Measurements from ENCODE around the gene GABRB2.
"Not testable (repeated sequence)": the region's sequence is repeated elsewhere in the genome, so short reads cannot be mapped to it uniquely, and the experiment has no call there.

Gene GABRB2

DNA sequence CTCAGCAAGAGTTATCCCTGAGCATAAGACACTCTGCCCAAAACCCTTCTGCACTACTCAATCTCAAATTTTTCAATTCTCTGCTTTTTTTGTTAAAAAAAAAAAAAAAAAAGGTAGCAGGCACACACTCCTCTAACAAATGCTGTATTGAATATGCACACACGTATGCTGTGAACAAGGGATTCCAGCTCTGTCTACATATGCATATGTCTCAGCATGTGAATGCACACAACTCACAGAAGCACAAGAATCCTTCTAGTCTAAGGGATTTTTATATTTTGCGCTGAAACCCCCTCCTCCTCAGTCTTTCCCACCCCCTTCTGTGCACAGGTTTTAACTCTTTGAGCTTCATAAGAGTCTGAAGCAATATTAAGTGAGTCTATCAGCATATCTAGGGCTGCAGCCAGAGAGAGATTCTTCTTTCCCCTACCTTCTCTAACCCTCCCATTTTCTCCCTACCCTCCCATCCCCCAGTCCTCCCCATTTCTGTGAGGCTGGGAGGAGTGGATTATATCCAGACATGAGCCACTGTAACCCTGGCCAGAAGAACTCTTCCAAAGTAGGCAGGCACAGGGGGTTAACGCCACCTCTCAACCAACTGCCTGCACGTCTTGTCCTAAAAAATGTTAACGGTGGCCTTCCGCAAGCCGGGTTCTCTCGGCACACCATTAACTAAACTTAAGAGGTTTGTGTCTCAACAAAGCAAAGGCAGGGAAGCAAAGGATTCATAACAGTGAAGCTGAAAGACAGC is 1.0 kb downstream of the GABRB2 start:
- peaks cover 57% of the 10 kb centered on the region for H3K27me3 ChIP-seq (replicated peaks; ENCODE audit: control insufficient read depth, insufficient read depth, low read length)
- H3K9ac ChIP-seq (ENCODE audit: low read length) = no peak overlapping the region
- H3K36me3 ChIP-seq (ENCODE audit: control insufficient read depth, insufficient read depth, low read length, severe bottlenecking) = no peaks in the 10 kb centered on the region
- H3K9me3 ChIP-seq (ENCODE audit: control insufficient read depth, low read length) = no peaks in the 10 kb centered on the region
- no peak for DNase-seq (ENCODE audit: low read depth)
- H3K4me1 ChIP-seq (ENCODE audit: control insufficient read depth, insufficient read depth, low read length) = peaks cover 4% of the 10 kb centered on the region
- H3K4me3 ChIP-seq (ENCODE audit: low read length) = no peak overlapping the region

DNA sequence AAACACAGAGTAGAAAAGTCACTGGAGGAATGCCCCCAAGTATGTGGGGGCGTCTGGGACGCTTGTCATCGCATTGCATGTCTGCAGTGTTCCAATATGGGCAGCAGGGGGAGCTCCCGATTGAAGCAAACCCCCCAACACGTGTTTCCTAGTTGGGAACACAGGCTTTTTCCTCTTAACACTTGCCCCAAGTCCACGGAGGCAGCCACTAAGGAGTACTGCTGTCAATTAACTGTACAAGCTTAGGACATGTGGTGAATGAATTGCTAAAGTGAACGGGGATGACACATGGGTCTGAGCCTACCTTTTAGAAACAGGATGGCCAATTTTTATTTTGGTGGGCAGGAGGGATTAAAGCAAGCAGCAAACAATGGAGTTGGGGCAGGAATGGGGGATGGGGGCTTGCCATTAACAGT is 2.2 kb downstream of the GABRB2 start:
- H3K9me3 ChIP-seq (ENCODE audit: control insufficient read depth, low read length) = no peaks in the 10 kb centered on the region
- no peaks in the 10 kb centered on the region for H3K36me3 ChIP-seq (ENCODE audit: control insufficient read depth, insufficient read depth, low read length, severe bottlenecking)
- no peak overlapping the region for H3K9ac ChIP-seq (ENCODE audit: low read length)
- no peak overlapping the region for H3K4me3 ChIP-seq (ENCODE audit: low read length)
- peaks cover 4% of the 10 kb centered on the region for H3K4me1 ChIP-seq (ENCODE audit: control insufficient read depth, insufficient read depth, low read length)
- DNase-seq (ENCODE audit: low read depth) = peak; percentile 58
- peaks cover 57% of the 10 kb centered on the region for H3K27me3 ChIP-seq (replicated peaks; ENCODE audit: control insufficient read depth, insufficient read depth, low read length)

DNA sequence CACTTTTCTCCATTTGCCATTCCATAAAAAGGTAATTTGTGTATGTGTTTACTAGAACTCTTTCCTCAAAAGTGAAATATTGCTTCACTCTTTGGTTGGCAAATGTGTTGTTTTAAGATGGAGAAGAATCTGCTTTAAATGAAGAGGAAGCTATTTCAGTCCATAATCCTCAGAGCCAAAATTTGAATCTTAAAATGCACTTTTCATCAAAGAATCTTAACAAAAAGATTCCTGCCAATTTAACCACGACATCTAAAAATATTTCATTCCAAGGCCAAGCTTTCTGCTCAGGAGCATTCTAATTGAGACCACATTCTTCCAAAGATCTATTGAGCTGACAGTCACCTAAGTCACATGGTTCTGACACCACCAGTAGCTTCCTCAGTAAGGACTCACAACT is 7.5 kb downstream of the GABRB2 start:
- Histone ChIP-seq H3K9me3 (ENCODE audit: control insufficient read depth, low read length) (no peaks in the 10 kb centered on the region), H3K4me3 (ENCODE audit: low read length) (no peak overlapping the region), H3K9ac (ENCODE audit: low read length) (no peak overlapping the region), H3K27me3 (replicated peaks; ENCODE audit: control insufficient read depth, insufficient read depth, low read length) (peaks cover 16% of the 10 kb centered on the region), H3K36me3 (ENCODE audit: control insufficient read depth, insufficient read depth, low read length, severe bottlenecking) (no peaks in the 10 kb centered on the region), H3K4me1 (ENCODE audit: control insufficient read depth, insufficient read depth, low read length) (no peaks in the 10 kb centered on the region)
- no peak for DNase-seq (ENCODE audit: low read depth)

DNA sequence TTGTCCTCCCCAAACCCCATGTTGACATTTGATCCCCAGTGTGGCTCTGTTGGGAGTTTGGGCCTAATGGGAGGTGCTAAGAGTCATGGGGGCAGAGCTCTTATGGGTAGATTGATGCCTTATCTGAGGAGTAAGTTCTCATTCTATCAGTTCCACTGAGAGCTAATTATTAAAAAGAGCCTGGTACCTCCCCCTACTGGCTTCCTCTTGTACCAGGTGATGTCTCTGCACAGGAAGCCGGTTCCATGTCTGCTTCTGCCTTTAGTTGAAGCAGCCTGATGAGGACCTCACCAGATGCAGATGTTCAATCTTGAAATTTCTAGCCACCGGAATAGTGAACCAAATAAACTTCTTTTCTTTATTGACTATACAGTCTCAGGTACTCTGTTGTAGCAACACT is 10.8 kb downstream of the GABRB2 start:
- no peak overlapping the region for H3K9ac ChIP-seq (ENCODE audit: low read length)

DNA sequence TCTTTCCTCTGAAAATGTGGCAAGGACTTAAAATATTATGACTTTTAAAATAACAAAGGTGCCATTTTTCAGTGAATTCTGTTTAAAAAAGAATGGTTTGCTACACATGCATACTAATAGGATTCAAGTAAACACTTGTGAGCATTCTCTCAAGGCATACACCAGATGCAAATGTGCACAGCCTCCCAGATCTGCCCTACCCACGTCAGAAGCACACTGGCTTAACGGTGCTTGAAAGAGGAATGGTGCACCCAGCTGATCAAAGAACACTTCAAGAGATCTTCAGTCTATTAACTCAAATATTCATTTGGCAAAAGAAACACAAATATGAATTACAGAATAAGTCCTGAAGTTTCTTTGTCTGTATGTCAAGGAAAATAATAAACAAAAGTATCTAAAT is 15.8 kb downstream of the GABRB2 start:
- no peak for DNase-seq (ENCODE audit: low read depth)

More for the DNA sequence above, 10.8 kb downstream of the GABRB2 start:
- no peak for DNase-seq (ENCODE audit: low read depth)
- Histone ChIP-seq H3K36me3 (ENCODE audit: control insufficient read depth, insufficient read depth, low read length, severe bottlenecking) (no peaks in the 10 kb centered on the region), H3K27me3 (replicated peaks; ENCODE audit: control insufficient read depth, insufficient read depth, low read length) (peaks cover 3% of the 10 kb centered on the region), H3K9me3 (ENCODE audit: control insufficient read depth, low read length) (no peaks in the 10 kb centered on the region), H3K4me3 (ENCODE audit: low read length) (no peak overlapping the region), H3K4me1 (ENCODE audit: control insufficient read depth, insufficient read depth, low read length) (no peaks in the 10 kb centered on the region)

DNA sequence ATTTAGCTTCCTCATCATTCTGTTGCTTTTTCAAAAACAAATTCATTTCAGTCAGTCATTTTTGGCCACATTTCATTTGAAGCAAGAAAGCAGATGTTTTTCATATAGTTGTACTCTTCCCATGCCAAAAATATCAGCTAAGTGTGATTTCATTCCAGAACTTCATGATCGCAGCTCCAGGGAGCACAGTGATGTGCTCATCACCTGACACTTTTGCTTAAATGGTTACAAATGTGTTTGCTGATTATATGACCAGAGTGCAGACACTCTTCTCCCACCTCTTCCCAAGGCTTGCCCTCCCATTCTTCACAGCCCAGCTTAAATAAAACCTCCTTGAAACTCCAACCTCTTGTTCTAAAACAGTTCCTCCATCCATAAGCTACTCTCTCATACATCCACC is 32.6 kb downstream of the GABRB2 start:
- H3K36me3 ChIP-seq (ENCODE audit: control insufficient read depth, insufficient read depth, low read length, severe bottlenecking) = no peaks in the 10 kb centered on the region
- H3K9ac ChIP-seq (ENCODE audit: low read length) = no peak overlapping the region
- no peaks in the 10 kb centered on the region for H3K4me1 ChIP-seq (ENCODE audit: control insufficient read depth, insufficient read depth, low read length)
- DNase-seq (ENCODE audit: low read depth) = no peak
- H3K4me3 ChIP-seq (ENCODE audit: low read length) = no peak overlapping the region
- H3K9me3 ChIP-seq (ENCODE audit: control insufficient read depth, low read length) = no peaks in the 10 kb centered on the region
- no peaks in the 10 kb centered on the region for H3K27me3 ChIP-seq (replicated peaks; ENCODE audit: control insufficient read depth, insufficient read depth, low read length)

More for the DNA sequence above, 15.8 kb downstream of the GABRB2 start:
- Histone ChIP-seq H3K4me1 (ENCODE audit: control insufficient read depth, insufficient read depth, low read length) (no peaks in the 10 kb centered on the region), H3K27me3 (replicated peaks; ENCODE audit: control insufficient read depth, insufficient read depth, low read length) (no peaks in the 10 kb centered on the region), H3K9me3 (ENCODE audit: control insufficient read depth, low read length) (no peaks in the 10 kb centered on the region), H3K9ac (ENCODE audit: low read length) (no peak overlapping the region), H3K4me3 (ENCODE audit: low read length) (no peak overlapping the region), H3K36me3 (ENCODE audit: control insufficient read depth, insufficient read depth, low read length, severe bottlenecking) (no peaks in the 10 kb centered on the region)

DNA sequence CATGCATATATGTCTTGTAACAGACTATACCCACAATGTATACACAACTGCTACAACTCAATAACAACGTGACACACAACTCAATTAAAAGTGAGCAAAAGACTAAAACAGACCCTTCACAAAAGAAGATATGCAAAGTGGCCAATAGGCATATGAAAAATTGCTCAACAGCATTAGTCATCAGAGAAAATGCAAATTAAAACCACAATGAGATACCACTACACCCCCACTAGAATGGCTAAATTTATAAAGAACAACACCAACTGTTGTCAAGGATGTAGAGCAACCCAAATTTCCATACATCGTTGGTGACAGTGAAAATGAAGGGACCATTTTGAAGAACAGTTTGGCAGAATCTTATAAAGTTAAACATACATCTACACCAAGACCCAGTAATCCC is 38.9 kb downstream of the GABRB2 start:
- no peaks in the 10 kb centered on the region for H3K4me1 ChIP-seq (ENCODE audit: control insufficient read depth, insufficient read depth, low read length)
- no peaks in the 10 kb centered on the region for H3K27me3 ChIP-seq (replicated peaks; ENCODE audit: control insufficient read depth, insufficient read depth, low read length)
- H3K9ac ChIP-seq (ENCODE audit: low read length) = no peak overlapping the region
- H3K36me3 ChIP-seq (ENCODE audit: control insufficient read depth, insufficient read depth, low read length, severe bottlenecking) = no peaks in the 10 kb centered on the region
- no peaks in the 10 kb centered on the region for H3K9me3 ChIP-seq (ENCODE audit: control insufficient read depth, low read length)
- DNase-seq (ENCODE audit: low read depth) = no peak
- no peak overlapping the region for H3K4me3 ChIP-seq (ENCODE audit: low read length)

DNA sequence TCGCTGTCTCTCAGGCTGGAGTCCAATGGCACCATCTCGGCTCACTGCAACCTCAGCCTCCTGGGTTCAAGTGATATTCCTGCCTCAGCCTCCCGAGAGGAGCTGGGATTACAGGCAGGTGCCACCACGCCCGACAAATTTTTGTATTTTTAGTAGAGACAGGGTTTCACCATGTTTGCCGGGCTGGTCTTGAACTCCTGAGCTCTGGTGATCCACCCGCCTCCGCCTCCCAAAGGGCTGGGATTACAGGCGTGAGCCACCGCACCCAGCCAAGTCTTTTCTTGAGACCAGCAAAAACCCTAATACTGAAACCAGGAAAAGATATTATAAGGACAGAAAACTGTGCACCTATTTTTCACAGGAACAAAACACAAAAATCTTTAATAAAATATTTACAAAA is 41.4 kb downstream of the GABRB2 start:
- H3K9me3 ChIP-seq (ENCODE audit: control insufficient read depth, low read length); H3K9ac ChIP-seq (ENCODE audit: low read length); H3K4me1 ChIP-seq (ENCODE audit: control insufficient read depth, insufficient read depth, low read length); DNase-seq (ENCODE audit: low read depth); H3K36me3 ChIP-seq (ENCODE audit: control insufficient read depth, insufficient read depth, low read length, severe bottlenecking); H3K4me3 ChIP-seq (ENCODE audit: low read length); H3K27me3 ChIP-seq (replicated peaks; ENCODE audit: control insufficient read depth, insufficient read depth, low read length): not testable (repeated sequence)

DNA sequence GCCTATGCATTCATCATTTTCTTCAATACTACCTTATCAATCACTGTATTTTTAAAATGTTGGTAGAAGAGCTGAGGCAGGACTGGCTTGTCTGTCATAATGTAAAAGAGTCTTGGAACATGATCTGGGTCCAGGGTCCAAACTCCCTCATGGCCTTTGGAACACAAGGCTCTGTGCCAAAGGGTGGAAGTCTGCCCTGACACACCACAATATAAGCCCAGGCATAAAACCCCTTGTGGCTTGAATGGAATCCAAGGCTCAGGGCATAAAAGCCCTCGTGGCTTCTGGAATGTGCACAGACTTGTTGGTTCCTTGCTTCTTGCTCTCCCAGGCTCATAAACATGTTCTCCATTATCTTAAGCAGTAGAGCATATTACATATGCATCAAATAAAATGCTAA is 48.0 kb downstream of the GABRB2 start:
- no peak for DNase-seq (ENCODE audit: low read depth)

DNA sequence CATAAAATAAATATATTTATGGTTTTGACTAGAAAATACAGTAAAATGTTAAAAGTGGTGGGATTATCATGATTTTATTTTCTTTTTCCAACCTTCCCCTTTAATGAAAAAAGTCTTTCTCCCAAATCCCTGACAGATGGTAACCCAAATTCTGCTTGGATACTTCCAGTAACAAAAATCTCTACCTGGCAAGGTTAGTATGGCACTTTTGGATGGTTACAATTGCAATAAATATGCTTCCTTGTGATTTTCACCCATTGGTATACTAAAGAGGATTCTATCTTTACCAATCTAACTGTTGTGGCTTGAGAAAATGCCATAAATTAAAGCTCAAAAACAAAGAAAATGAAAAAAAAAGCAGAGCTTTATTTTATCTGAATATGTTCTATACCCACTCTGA is 62.8 kb downstream of the GABRB2 start:
- H3K9me3 ChIP-seq (ENCODE audit: control insufficient read depth, low read length) = no peaks in the 10 kb centered on the region
- no peaks in the 10 kb centered on the region for H3K36me3 ChIP-seq (ENCODE audit: control insufficient read depth, insufficient read depth, low read length, severe bottlenecking)
- no peak for DNase-seq (ENCODE audit: low read depth)
- no peak overlapping the region for H3K9ac ChIP-seq (ENCODE audit: low read length)
- no peaks in the 10 kb centered on the region for H3K27me3 ChIP-seq (replicated peaks; ENCODE audit: control insufficient read depth, insufficient read depth, low read length)
- no peaks in the 10 kb centered on the region for H3K4me1 ChIP-seq (ENCODE audit: control insufficient read depth, insufficient read depth, low read length)
- no peak overlapping the region for H3K4me3 ChIP-seq (ENCODE audit: low read length)

More for the DNA sequence above, 48.0 kb downstream of the GABRB2 start:
- H3K27me3 ChIP-seq (replicated peaks; ENCODE audit: control insufficient read depth, insufficient read depth, low read length) = no peaks in the 10 kb centered on the region
- H3K9ac ChIP-seq (ENCODE audit: low read length) = no peak overlapping the region
- H3K4me3 ChIP-seq (ENCODE audit: low read length) = no peak overlapping the region
- H3K9me3 ChIP-seq (ENCODE audit: control insufficient read depth, low read length) = peaks cover 29% of the 10 kb centered on the region
- no peaks in the 10 kb centered on the region for H3K4me1 ChIP-seq (ENCODE audit: control insufficient read depth, insufficient read depth, low read length)
- no peaks in the 10 kb centered on the region for H3K36me3 ChIP-seq (ENCODE audit: control insufficient read depth, insufficient read depth, low read length, severe bottlenecking)

DNA sequence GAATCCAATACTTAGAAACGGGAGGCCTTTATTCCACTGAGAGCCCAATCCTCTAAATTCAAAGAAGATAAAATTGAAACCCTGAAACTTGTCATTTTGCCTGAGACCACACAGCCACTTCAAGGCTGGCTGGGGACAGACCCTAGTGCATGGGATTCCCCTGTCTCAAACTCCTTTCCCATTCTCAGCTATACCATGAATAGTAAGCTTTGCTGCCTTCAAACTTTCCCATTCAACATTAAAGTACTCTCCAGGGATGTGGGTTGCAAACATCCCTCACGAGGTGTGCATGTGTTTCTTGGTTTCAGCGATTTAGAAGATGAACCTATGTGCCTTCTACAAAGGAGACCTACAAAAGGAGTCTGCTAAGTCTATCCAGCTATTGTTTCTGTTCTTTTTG is 64.6 kb downstream of the GABRB2 start:
- no peaks in the 10 kb centered on the region for H3K36me3 ChIP-seq (ENCODE audit: control insufficient read depth, insufficient read depth, low read length, severe bottlenecking)
- H3K9me3 ChIP-seq (ENCODE audit: control insufficient read depth, low read length) = no peaks in the 10 kb centered on the region
- H3K4me1 ChIP-seq (ENCODE audit: control insufficient read depth, insufficient read depth, low read length) = no peaks in the 10 kb centered on the region
- H3K4me3 ChIP-seq (ENCODE audit: low read length) = no peak overlapping the region
- DNase-seq (ENCODE audit: low read depth) = no peak
- H3K9ac ChIP-seq (ENCODE audit: low read length) = no peak overlapping the region
- no peaks in the 10 kb centered on the region for H3K27me3 ChIP-seq (replicated peaks; ENCODE audit: control insufficient read depth, insufficient read depth, low read length)
